Activated CD8-positive, alpha-beta memory T cell treated with anti-CD3 and anti-CD28 coated beads, Interleukin-2, amount 50 U/mL, for 24 hours (primary cell): Measurements from ENCODE around the gene KIF1A.

Experiments
- DNase-seq: peaks from one replicate; pipeline ENCODE4 v3.0.0-alpha.2; 2020; ENCODE audit errors: extremely low read depth

Gene KIF1A

DNA sequence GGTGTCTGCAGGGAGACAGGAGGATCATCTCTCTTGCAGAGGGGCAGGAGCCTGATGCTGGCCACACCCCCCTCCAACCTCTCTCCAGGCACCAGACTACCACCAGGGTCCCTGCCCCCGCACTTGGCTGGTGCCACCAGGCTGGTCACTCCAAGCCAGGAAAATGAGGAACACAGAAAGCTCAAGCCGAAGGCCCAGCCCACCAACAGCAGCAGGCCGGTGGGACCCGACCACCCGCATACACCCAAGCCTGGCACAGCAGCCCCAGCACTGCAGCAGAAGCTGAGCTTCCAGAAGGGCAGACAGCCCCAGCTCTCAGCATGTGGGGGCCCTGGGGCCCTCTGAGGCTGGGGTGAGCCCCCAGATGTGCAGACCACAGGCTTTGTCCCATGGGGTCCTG lies 52.7 kb downstream of the KIF1A start:
- no peak for DNase-seq

DNA sequence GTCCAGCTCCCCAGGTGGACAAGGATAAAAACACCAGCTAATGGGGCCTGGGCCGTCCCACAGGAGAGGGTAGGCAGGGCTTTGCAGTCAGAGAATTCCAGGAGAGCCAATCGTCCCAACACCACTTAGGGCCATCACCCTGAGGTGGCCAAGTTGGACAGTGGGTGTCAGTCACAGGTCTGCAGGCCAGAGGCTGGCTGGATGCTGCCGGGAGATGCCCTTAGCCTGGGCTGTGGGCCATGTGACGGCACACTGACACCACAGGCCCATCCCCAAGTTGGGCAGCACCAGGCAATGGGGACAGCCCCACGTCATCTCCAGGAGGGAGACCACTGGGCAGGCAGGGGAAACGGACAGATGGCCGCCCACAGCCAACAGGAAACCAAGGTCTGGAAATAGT lies 53.9 kb downstream of the KIF1A start:
- DNase-seq = no peak

DNA sequence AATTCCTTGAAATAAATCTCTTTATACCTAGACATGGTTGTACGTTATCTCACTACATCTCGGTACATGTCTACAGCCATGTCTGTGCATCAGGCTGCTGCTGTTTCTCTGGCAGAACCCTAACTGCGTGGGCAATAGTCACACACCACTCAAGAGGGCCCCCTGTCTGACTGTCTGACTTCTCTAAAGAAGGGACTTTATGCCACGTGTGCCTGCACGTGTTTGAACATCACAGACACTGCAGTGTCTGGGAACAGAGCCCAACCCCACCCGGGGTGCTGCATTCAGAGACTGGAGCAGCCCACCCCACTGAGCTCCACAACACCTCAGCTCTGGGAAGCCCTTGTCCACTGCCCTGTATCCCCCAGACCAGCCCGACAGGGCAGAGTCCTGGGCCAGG lies 55.0 kb downstream of the KIF1A start:
- DNase-seq = no peak

DNA sequence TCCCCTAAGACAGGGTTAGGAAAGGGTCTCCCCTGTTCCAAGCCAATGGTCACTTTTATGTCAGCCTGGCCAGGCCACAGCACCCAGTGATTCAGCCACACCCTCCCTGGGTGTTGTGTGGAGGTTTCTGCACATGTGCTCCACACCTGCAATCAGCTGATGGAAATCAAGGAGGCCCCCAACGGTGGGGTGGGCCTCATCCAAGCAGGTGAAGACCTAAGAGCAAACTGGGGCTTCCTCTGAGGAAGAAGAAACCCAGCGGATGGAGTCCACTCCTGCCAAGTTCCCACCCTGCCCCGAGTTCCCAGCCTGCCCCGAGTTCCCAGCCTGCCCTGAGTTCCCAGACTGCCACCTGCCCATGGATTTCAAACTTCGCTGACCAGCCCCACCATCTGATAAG lies 55.4 kb downstream of the KIF1A start:
- DNase-seq = no peak

DNA sequence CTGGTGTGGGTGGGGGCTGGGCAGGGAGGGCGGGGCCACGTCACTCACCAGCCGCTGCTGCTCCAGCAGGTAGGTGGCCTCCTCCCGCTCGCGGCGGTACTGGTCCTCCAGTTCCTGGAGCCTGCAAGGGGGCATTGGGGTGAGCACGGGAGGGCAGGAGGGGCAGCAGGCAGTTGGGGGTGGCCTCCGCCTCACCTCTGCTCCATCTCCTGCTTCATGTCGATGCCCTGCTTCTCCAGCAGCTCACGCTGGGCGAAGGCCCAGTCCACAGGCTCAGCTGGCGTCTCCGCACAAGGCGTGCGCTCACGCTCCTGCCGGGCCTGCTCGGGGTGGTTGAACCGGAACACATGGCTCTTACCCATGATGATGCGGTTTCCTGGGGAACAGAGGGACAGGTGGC lies 57.0 kb downstream of the KIF1A start:
- no peak for DNase-seq

DNA sequence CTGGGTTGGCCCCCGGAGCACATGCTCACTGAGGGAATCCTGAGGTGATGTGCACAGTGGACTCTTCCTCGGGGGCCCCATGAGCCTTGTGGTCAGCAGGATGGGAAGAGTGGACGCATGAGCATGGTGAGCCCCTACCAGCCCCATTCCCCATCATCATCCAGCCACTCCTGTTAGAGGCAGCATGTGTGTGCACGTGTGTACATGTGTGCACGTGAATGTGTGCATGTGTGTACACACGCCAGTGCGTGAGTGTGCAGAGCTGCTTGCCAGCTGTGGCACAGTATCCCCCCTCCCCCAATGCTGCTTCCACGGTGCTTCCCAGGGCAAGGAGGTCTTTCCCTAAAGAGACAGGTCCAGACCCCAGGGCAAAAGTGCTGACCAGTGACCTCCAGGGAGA lies 57.8 kb downstream of the KIF1A start:
- DNase-seq = no peak

DNA sequence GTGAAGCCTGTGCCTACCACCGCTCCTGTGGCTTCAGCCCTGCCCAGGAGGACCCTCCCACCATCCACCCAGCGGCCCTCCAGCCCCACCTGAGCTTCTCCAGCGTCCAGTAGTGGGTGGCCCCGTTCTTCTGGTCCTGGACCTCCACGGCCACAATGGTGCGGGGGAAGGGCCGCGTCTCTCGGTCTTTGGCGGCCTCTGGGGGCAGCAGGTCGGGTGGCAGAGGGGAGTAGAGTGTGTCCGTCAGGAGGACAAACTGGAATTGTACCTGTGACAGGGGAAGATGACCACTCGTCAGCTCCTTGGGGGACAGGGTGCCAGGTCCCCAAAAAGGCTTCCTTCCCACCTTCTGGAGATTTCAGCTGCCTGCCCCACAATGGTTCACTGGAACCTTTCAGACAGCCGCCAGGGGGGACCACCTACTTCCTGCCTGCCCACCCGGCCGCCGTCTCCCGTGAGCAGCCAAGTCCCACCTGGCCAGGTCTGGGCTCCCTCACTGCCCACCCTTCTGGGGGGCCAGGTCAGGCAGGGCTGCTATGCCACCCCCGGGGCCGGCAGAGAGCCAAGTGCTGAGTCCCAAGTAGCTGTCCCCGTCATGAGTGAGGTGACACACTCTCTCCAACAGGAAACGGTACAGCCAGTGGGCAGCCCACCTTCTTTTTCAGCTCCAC lies 59.3 kb downstream of the KIF1A start:
- no peak for DNase-seq

DNA sequence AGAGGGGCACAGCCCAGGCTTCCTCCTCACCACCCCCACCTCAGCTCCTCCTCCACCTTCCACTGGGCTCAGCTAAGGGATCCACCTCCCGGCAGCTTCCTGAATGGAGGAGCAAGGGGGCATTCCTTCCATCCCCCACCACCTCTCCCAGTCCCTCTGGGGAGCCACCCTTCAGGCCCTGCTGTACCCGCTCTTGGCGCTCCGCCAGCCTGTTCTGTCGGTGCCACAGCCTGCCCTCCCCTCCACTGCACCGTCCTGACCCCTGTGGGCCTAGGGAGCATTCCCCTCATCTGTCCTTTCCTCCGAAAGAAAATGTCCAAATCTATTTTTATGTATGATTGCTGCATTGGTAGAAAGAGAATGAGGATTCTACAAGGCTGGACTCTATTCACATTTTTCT lies 59.9 kb downstream of the KIF1A start:
- no peak for DNase-seq

DNA sequence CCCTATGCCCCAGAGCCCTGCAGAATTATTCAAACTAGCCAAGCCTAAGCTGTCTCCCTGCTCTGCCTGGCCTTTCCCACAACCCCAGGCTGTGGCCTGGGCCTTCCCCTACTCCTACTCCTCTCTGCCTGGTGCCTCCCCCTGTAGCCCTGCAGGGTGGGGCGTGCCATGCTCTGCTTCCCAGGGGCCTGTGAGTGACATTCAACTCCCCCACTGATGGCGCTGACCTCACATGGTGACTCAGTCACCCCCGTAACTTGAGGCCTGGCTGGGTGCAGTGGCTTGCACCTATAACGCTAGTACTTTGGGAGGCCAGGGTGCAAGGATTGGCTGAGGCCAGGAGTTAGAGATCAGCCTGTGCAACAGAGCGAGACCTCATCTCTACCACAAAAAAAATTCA lies 60.6 kb downstream of the KIF1A start:
- DNase-seq = no peak

DNA sequence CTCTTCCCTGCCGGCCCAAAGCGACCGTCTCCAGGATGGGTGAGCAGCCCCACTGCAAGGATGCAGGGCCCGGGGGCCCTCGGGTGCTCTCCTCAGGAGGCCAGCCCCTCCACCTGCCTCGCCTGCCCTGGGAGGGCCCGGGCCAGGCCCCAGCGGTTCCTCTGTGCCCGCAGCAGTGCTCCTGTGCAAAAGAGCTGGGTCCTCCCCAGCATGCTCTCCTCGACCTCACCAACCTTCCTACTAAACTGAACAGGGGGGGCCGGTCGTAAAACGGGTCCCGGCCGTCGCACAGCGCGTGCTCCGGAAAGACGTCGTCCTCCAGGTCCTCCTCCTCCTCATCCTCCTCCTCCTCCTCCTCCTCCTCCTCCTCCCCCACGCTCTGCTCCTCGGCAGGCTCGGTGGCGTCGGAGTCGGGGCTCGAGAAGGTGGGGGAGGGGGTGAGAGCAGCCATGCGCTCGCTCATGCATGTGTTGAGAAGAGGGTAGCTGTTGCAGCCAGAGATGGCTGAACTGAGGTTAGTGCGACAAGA lies 62.9 kb downstream of the KIF1A start:
- DNase-seq = no peak

DNA sequence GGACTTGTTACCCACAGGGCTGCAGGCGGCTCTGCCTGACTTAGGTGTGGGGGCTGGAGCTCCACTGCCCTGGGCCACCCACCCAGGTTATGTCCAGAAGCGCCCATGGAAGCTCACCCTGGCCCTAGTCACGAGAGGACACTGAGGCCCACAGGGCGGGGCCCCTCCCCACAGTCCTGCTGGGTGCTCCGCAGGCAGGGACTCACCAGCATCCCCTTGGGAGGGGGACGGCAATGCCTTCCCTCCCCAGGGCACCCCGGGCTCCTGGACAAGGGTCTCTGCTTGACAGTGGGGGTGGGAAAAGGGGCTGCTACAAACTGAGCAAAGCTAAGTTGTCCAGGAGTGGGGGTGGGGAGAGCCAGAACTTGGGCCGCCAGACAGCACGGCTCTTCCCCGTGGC lies 67.8 kb downstream of the KIF1A start:
- DNase-seq = no peak

DNA sequence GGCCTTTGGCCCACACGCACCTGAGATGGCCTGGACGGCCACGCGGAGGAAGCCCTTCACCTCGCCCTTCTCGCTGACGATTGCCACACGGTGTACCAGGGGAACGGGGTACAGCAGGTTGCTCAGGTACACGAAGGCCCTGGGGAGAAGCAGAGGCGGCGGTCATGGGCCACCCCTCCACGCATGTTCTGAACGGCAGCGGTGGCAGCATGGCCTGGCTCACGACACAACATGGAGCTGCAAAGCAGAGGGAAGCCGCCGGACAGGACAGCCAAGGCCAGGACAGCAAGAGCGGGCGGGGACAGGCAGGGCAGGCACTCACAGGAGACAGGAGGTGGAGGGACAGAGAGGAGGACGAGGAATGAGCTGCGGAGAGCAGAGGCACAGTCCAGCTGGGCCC lies 69.6 kb downstream of the KIF1A start:
- DNase-seq = no peak

DNA sequence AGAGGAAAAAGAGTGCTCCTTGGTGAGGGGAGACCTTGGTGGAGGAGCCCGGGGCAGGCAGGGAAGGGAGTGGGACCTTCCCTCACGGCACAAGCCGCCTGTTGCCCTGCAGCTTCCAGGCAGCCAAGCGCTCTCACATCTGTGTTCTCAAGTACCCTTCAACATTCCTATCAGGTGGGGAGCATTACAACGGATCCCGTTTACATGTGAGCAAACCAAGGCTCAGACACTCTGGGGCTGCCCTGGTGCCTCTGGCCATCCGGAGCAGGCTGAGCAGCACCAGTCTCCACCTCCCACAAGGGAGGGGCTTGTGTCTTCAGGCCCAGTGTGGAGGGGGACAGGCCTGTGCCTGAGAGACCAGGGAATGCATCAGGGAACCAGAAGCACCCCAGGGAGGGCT lies 70.5 kb downstream of the KIF1A start:
- DNase-seq = no peak

DNA sequence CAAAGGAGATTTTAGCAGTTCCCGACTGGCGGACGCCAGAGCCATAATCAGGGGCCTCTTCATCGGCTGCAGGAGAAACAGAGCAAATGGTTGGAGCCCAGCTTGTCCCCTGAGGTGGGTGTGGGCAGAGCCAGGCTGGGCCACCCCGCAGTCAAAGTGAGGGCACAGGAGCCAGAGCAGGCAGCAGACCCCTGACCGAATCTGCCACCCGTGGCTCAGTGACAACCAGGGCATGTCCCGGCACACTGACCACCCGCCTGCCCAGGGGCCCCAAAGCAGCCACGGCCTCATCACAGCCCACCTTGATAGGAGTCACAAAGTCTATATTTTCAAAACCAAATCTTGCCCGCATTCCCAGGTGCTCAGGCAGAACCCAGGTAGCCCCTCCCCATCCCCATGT lies 72.8 kb downstream of the KIF1A start:
- no peak for DNase-seq

DNA sequence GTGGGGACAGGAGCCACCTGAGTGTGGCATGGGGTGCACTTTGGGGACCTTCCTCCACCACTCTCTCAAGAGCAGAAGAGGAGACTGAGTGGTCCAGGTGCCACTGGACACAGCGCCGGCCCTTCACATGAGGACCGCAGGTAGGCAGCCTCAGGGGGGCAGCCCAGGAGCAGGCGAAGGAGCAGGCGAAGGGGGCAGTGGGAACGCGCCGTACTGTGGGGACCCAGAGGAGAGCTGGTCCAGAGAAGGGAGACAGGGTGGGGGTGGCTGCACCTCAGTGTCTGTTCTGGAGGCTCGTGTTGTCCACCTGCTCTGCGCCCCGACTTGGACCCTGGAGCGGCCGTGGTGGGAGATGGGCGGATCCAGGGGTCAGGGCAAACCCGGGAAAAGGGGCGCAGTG lies 73.3 kb downstream of the KIF1A start:
- no peak for DNase-seq

DNA sequence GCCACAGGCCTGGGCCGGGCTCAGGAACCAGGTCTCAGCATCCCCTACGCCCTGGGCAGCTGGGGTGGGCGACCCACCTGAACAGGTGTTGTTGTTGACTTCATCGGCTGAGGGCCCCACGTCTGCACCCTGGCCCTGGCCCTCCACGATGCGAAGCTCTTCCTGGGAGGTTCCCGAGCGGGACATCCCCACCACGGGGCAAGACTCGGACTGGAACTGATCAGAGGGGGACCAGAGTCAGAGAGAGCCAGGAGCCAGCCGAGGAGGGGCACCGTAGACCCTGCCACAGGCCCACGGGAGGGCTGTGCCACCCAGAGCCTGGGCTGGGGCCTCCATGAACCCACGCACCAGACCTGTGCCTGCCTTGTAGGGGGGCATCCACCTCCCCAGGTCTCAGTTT lies 74.1 kb downstream of the KIF1A start:
- DNase-seq = no peak

DNA sequence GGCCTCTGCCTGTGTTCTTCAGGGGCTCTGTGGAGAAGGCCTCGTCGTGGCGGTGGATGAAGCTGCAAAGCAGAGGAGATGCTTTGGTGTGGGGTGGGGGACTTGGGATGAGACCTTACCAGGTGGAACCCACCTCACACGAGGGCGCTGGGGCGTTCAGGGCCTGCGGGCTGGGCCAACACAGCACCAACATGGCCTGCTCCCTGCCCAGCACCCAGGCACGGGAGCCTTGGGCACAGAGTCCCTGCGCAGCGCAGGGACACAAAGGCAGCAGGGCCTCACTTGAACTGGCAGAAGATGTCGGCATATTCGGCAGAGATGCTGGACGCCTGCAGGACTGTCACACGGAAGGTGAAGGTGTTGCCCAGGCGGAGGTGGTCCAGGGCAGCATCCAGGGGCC lies 74.6 kb downstream of the KIF1A start:
- DNase-seq = no peak

DNA sequence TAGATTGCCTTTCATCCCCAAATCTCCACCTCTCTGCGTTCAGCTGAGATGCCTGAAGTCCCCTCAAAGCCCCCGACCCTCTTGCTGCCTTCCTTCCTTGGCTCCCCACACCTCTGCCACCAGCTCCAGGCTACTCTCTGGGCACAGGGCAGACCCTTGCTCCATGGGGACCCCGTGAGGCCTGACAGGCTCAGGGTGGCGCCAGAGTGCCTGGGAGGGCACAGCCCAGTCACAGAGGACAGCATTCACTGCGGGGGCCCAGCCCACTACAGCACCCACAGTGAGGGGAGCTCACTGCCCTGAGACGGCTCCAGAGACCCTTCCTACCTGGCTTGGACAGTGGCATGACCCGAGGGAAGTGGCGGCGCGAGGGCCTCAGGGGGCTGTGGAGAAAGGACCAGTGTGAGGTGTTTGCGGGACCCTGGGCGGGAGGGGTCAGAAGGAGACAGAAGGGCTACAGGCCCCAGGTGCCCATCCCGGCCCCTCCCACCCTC lies 77.4 kb downstream of the KIF1A start:
- DNase-seq = no peak

DNA sequence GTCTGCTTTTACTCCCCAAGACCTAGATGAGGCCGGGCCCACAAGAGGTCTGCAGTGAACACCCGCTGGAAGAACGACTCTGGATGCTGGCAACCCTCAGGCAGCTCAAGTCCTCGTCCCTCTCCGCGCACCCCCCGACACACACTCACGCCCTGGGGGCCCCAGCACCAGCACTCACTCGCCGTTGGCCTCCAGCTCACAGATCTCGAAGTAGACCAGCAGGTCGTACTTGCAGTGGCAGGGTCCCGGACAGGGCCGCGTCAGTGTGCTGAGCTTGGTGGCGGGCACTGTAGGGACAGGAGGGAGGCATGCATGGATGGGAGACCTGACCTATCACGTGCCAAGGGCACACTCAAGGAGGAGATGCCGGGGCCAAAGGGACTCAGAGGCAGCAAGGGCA lies 78.9 kb downstream of the KIF1A start:
- no peak for DNase-seq

DNA sequence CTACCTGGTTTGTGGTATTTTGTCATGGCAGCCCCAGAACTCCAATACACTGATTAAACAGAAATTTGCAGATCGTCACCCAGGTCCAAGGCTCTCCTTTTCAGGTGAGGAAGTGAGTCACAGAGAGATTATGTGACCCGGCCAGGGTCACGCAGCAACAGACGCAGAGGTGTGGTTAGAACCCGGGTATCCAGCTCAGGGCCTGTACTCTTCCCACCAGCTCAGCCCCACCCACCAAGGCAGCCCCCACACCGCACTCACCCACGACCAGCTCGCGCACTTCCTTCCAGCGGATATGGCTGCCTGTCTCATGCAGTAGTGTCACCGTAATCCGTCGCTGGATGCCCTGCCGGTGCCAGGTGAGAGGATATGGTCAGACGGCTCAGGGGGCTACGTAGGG lies 80.2 kb downstream of the KIF1A start:
- no peak for DNase-seq

DNA sequence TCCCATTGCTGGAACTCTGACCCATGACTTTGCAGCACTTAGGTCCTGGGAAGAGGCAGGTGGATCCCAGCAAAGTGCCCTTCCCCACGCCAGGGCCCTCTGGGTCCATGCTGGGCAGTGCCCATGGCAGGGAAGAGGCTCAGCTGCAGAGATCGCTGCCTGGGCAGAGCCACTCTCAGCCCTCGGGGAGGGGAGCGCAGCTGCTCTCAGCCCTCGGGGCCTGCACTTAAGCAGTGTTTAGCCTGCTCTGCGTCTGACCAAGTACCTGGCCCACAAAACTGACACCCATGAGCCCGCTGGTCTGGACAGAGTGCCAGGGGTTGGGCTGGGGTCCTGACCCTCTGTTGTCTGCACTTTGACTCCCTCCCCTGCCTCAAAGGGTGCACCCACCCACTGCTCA lies 82.1 kb downstream of the KIF1A start:
- DNase-seq = no peak

DNA sequence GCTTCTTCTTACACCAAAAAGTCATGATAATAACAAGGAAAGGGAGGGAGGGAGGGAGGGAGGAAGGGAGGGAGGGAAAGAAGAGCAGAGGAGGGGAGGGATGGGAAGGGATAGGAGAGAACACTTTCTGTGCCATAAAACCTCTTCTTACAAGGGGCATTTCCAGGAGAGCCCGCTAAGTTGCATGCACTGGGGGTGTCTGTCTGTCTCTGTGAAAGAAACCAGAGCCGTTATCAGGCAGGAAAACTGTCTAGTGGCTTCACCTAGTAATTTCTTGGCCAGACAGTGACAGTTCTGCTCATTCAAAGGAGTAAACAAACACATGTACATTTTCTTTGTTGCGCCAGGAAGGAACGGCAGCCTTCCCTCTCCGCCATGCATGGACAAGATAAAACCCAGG lies 82.5 kb downstream of the KIF1A start:
- DNase-seq = no peak

DNA sequence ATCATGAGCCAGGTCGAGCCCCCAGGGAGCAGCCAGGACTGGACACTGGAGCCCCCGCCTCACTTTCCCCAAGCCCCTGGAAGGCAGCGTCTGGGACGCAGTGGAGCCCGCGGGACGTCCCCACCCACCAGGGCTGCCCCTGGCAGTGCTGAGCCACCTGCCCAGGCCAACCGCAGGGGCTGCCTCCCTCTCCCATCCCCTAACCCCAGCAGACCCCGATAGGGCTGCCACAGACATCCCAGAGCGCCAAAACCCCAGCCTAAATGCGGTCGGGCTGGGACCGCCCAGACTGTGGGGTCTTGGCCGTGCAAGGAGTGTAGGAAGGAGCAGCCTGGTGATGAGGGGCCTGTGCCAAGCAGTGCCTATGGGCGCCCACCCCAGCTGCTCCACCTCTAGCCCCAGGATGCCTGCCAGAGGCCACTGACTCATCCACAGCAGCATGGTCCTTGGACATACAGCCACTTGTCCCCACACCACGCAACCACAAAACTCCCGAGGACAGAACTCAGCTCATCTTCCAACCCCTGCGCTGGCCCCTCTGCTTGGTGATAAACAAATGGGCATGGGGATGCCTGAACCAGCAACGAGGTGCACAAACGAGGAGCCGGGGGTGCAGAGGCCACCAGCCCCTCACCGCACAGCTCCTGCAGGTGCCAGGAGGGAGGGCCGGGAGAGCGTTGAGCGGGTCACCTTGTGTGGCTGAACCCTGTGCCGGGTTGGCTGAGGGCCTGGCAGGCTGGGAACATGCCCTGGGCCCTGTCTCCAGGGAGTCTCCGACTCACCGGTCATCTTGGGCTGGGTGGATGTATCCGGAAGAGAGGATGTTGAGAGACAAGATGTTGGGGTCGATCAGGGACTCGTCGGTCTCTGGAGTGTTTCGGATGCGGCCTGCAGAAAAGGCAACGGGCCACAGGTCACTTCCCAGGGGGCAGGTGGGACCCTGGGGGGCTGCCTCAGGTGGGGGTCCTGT lies 83.5 kb downstream of the KIF1A start:
- no peak for DNase-seq
